Activated CD8-positive, alpha-beta memory T cell treated with anti-CD3 and anti-CD28 coated beads, Interleukin-2, amount 50 U/mL, for 24 hours (primary cell): Measurements from ENCODE around the gene BDKRB1.
"Not testable (repeated sequence)": the region's sequence is repeated elsewhere in the genome, so short reads cannot be mapped to it uniquely, and the experiment has no call there.

Experiments
- DNase-seq: peaks from one replicate; pipeline ENCODE4 v3.0.0-alpha.2; 2020; ENCODE audit errors: extremely low read depth

Gene BDKRB1

DNA sequence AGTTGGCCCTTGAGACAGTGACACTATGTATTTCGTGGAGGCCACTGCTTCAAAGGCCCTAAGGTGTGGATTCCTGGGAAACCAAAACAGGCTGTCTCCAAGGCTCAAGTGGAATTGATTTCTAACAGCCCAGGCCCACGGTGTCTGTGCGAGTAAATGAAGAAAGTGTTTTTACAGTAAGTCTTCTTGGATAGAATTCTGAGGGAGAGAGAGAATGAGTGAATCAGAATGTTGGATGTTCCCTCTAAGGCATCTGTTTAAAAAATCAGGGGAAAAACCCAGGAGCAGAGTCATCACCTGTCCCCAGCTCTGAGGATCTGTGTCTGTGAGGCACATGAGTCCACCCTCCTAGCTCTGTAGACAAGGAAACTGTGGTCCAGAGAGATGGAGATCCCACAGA is 22.3 kb upstream of the BDKRB1 start:
- no peak for DNase-seq

DNA sequence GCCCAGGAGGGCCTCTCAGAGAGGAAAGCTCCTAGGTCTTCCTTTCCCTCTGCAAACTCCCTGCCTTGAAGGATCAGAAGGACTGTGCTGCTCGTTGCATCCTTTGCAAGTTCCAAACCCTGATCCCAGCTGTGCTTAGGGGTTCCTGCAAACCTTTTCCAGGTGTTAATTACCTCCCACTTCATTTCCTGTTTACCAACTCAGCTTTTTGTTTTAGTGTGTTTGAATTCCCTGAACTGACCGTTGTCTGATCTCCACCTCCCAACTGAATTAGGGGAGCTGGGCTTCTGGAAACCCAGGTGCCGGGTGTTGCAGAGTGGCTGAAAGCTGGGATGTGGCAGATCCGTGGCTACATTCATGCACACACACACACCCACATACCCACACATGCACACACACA is 20.6 kb upstream of the BDKRB1 start:
- DNase-seq, result no peak

DNA sequence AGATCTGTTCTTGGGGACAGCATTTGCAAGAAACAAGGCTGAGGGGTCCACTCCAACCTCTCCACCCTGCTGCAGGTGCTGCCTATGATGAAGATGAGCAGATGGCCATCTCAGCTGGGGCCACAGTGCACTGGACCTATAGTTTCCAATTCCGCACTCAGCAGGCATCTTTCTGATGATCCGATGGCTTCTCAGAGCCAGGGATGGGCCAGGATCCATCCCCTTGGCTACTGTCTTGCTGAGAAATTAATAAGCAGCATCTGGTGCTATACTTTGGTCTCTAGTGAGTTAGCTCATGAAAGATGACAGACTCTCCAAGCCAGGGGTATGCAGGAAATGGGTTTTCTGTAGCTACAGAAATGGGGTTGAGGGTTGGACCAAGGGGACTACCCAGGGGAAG is 18.4 kb upstream of the BDKRB1 start:
- no peak for DNase-seq

DNA sequence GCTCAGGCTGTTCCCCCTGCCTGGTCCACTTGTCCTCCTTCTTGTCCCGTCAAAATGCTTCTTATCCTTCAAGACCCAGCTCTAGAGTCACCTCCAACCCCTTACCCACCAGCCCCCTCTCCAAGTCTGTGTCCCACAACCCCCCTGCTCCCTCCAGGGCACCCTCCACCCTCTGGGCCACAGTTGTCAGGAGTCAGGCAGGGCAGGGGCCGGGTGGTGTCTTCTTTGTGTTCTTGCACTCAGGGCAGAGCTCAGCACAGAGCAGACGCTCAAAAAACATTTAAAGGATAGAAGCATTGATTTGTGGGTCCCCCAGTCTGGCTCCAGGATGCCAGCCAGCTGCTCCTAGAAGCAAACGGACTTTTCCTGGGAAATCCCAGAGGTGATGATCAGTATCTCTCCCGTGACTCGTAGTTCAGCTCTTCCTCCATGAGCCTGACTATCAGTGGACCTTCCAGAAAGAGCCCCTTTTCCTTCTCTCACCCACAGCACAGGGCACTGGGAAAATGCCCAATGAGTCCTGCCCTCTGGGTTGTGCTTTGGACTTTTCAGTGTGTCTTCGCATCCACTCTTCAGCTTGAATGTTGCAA is 17.2 kb upstream of the BDKRB1 start:
- no peak for DNase-seq

DNA sequence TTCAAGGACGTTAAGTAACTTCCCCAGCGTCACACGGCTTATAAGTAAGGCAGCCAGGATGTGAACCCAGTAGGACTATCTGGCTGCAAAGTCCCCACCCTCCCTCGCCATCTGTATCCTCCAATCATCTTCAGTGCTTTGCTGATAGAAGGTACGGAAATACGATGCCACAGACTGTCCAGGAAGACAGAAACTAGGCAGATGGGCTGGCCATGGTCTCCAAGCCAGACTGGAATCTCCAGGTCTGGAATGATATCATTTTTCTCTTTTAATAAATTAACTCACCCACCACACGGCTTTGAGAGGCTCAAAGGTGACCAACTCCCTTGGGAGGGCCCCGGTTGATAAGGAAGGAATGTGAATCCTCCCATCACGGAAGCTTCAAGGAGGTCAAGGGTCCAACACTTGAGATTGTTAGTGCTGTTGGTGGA is 16.3 kb upstream of the BDKRB1 start:
- DNase-seq, result no peak

DNA sequence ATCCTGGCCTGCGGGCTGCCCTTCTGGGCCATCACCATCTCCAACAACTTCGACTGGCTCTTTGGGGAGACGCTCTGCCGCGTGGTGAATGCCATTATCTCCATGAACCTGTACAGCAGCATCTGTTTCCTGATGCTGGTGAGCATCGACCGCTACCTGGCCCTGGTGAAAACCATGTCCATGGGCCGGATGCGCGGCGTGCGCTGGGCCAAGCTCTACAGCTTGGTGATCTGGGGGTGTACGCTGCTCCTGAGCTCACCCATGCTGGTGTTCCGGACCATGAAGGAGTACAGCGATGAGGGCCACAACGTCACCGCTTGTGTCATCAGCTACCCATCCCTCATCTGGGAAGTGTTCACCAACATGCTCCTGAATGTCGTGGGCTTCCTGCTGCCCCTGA is 15.4 kb upstream of the BDKRB1 start:
- no peak for DNase-seq

DNA sequence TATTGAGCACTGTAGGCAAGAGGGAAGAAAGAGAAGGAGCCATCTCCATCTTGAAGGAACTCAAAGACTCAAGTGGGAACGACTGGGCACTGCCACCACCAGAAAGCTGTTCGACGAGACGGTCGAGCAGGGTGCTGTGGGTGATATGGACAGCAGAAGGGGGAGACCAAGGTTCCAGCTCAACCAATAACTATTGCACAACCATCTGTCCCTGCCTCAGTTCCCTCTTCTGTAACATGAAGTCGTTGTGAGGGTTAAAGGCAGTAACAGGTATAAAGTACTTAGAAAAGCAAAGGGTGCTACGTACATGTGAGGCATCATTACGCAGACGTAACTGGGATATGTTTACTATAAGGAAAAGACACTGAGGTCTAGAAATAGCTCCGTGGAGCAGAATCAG is 13.9 kb upstream of the BDKRB1 start:
- DNase-seq, result no peak

DNA sequence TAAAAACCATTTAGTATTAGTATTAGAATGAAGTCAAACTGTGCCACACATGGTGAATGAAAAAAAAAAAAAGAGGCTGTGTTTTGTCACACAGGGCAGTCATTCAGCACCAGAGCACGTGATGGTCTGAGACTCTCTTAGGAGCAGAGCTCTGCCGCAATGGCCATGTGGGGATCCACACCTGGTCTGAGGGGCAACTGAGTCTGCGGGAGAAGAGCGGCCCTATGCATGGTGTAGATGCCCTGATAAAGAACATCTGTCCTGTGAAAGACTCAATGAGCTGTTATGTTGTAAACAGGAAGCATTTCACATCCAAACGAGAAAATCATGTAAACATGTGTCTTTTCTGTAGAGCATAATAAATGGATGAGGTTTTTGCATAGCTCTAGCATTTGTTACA is 12.2 kb upstream of the BDKRB1 start:
- no peak for DNase-seq

DNA sequence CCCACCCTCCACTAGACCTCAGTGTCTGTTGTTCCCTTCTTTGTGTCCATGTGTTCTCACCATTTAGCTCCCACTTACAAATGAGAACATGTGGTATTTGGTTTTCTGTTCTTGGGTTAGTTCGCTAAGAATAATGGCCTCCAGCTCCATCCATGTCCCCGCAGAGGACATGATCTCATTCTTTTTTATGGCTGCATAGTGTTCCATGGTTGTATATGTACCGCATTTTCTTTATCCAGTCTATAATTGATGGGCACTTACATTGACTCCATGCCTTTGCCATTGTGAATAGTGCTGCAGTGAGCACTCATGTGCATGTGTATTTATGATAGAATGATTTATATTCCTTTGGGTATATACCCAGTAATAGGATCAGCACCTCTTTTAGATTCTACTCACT is 10.9 kb upstream of the BDKRB1 start:
- not testable (repeated sequence) for DNase-seq

DNA sequence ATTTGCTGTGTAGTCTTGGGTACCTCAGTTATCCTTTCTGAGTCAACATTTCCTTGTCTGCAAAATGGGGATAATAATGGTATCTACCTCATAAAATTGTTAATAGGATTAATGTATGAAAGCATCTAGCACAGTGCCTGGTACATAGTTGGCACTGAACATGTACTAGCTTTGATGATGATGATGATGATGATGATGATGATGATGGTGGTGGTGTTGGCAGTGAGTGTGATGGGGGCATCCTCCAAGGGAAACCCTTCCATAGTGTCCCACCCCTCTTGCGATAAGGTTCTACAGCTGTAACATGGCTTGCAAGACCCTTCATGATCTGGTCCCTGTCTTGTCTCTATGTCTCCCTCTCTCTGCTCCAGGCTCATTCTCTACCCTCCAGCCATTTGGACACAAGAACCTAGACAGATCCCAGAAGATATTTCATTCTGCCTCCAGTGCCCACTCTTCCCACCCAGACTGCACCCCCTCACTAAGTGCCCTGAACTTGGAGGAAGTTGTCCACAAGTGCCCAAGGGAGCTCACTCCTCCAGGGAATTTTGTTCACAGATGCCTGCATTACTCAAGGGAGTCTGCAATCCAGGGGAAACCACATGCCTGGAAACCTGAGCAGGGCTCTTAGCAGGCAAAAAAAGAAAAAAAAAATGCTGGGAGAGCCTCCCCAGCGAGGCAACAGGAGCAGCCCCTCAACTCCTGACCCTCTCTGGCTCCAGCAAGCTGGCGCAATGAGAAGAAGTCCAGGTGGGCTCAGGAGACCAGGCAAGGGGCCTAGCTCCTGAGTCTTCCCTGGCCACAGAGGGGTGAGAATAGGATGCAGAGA is 10.1 kb upstream of the BDKRB1 start:
- DNase-seq, result no peak

DNA sequence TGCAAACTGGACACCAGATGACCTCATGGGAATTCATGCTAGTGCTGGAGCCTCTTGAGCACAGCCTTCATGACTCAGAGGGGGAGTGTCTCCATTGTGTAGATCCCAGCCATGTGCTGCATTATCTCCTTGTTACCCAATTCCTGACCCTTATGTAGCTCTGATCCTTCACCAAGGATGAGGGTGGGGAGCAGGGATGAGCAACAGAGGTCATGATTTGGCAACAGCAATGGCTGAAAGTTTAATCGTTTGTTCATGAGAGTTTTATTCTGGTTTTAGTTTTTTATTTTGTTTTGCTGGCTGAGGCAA is 9.5 kb upstream of the BDKRB1 start:
- no peak for DNase-seq

DNA sequence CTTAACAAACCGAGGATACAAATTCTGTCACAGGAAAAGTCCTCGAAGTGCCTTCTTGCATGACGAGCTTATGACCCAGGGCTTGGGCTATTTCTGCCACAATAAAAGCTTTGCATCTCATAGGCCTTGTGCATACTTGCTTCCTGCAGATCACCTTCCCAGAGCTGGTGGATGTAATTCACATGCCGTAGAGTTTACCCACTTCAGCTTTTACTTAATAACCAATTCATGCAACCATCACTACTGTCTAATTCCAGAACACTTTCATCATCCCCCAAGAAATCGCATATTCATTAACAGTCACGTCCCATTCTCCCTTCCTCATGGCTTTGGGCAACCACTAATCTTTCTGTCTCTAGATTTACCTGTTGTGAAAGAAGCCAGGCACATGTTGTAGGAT is 9.0 kb upstream of the BDKRB1 start:
- no peak for DNase-seq

DNA sequence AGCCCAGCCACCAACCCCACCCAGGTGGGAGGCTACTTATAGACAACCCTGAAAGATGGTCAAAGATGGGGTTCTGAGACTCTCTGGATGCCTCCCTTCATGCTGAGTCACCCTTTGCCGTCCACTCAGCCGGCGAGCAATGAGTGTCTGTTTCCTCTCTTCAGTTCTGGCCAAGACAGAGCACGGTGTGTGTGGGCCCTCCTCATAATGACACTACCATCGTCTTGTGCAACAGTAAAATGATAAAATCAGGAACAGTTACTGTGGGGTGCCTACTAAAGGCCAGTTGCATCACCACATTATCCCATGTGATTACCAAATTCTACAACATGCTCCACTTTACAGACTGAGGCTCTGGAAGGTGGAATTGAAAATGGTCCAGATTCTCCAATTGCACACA is 7.0 kb upstream of the BDKRB1 start:
- no peak for DNase-seq

DNA sequence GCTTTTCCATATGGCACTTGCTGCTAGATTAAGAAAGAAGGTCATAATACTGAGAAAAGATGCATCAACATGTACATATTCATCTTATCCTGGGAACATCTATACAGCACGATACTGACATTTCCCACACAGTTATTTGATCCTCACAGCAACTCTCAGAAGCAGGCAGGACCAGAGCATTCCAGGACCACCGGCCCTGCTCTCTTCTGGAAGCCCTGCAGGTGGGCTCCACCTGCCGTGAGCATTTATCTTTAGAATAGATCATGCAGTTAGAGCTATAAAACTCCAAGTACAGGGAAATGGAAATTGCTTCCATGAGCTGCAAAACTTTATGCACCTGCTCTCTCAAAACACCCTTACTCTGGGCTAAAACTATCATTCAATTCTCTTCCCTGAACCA is 5.5 kb upstream of the BDKRB1 start:
- DNase-seq, result no peak

DNA sequence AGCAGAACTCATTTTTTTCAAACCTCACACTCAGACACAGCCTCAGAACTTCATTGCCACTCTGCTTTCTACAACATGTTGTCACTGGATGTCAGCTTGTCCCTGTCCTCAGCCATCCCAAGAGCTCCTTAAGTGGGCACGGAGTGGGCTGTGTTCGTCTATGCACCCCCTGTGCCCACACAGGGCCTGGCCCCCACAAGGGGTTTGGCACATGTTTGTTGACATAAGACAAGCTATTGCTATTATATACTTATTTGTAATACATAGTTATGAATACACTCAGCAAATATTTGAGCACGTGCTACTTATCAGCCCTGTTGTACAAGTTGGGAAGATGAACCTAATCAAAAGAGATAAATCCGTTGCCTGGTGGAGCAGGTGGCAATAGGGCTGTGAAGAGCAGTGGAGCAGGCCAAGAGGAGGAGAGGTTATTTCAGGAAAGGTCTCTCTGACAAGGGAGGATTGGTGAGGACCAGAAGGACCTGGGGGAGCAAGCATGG is 4.3 kb upstream of the BDKRB1 start:
- no peak for DNase-seq

DNA sequence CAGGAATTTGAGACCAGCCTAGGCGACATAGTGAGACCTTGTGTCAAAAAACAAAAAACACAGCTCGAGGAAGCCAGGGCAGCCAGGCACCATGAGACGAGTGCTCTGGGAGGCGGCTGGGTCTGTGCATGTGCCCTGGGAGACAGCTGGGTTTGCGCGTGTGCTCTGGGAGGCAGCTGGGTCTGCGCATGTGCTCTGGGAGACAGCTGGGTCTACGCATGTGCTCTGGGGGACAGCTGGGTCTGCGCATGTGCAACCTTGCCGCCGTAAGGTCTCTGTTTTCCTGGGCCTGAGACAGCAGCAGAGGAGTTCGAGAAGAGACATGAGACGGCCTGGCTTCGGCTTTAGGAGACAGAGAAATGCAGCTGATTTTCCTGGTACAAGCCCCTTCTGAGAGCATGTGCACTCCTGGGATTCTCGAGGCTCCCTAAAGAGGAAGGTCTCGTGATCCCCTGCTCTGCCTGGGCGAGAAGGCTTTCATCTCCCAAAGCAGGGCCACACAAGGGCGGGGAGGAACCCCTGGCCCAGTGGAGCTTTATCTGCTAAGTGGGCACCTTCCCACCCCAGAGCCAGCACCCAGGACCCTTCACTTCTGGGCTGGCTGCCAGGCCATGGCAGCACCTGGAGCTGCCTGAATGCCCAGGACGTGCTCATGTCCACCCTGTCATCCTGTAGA is 3.5 kb upstream of the BDKRB1 start:
- DNase-seq, result no peak

DNA sequence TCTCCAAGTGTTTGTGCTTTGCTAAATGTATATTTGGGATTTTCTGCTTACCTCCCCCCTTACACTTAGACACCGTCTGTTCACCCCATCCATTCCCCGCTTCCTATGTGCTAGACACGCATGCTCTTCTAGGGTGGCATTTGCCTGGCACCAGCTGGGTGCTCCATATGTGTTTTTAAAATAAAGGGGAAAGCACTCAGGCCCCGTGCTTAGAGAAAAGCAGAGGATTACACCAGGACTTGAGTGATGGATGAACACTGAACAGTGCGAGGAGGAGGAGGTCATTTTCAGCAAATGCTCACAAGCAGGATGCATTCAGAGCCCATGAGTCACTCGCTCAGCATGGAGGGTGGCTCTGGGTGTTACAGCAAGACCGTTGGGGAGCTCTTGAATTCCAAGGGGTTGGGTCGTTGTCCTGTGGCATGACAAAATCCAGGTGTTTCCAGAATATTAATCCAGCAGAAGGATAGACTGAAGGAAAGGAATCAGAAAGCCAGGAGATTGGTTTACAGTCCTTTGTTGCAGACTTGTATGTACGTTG is 2.9 kb upstream of the BDKRB1 start:
- DNase-seq, result no peak

DNA sequence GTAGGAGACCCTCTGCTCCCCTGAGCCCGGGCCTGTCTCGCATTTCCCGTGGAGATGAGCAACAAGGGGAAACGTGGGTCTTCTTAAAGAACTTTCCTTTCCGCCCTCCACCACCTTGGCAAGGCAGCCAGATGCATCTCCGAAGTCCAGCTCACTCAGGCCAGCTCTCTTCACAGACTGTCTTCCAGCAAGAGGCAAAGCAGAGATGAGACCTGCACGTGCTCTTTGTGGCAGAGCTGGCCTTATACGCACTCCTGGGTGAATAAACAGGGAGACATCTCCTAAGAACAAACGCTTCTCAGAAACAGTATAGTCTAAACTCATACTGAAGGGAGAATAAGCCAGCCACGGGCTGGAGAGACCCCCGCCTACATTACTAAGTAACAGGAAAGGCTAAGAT is 1.3 kb upstream of the BDKRB1 start:
- no peak for DNase-seq

DNA sequence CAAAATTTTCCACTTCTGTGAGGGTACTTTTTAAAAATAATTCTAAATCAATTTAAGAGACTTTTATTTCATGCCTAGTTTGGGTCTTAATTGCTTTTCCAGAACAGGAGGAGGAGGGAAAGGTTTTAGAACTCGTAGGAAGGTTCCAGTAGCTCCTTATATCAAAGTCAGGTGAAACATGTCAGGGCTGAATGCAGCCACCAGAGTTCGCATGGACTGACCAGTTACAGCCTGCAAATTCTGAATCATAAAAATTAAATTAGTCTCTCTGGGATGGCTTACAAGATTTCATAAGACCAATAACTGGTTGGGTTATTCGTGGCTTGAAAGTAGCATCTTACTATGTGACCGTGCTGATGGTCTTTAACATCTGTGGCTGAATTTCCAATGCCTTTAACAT is 397 bp downstream of the BDKRB1 start:
- no peak for DNase-seq

DNA sequence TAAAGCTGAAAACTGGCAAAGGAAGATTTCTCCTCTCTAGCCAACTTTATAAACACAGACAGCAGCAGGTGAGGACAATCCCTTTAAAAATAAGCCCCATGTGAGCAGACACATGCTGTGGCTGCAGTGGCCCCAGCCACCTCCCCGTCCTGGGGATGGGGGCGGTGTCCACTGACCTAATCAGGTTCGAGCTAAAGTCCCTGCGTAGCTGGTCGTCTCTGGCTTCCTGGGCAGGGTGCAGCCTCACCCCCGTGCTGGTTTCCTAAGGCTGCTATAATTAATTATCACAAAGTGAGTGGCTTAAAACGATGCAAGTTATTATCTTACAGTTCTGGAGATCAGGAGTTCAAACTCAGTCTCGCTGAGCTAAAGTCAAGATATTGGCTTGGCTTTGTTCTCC is 1.0 kb downstream of the BDKRB1 start:
- no peak for DNase-seq

DNA sequence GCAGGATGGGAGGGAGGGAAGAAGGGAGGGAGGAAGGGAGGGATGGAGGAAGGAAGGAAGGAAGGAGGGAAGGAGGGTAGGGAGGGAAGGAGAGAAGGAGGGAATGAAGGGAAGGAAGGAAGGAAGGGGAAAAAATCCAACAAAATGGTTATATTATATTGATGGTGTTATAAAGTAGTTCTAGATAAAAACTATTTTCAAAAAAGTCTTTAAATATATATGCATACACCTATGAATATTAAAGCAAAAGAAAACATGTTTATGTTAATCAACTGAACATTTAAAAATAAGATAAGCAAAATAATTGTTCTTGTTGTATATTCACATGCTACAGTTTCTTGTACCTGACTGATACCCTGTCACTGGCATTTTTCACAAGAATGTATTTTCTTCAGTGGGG is 1.9 kb downstream of the BDKRB1 start:
- DNase-seq, result no peak

DNA sequence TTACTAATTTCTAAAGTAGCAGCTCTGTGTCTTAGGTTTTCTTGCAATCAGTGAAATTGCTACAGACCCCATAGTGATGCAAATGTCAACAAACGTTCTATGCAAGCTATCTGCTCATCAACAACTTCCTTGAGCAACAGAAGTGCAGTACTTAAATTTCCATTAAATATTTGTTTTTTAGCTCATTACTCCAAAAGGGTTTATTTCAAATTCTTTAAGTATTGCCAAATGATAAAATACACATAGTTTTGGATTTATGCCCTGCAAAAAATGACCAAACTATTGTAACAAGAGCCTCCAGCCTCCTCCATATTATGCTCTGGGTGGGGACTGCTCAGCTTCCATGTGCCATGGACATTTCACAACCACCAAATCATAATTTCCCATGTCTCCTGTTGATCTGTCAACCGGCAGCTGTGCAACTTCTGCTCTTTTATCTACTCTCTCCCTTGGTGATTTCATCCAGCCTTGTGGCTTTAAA is 4.4 kb downstream of the BDKRB1 start:
- no peak for DNase-seq

DNA sequence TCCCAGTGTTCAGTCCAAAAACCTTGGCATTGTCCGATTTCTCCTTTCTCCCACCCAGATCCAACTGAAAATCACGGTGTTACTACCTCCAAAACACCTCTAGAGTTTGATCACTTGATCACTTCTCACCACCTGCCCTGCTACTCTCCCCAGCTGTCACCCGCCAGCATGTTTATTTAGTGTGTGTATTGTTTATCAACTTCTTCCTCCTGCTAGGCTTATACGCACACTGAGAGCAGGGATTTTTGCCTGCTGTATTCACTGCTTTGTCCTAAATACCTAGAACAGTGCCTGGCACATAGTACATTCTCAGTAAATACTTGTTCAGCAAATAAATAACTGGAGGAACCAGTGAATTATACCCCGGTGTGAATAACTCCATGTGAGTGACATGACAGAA is 5.0 kb downstream of the BDKRB1 start:
- DNase-seq, result no peak
